Tibial artery (tissue), 4 donors: ENCODE results near the gene DDX56.
A peak's percentile ranks its signal among the peaks of the same experiment; 100 is the strongest.
"Not testable (repeated sequence)": the region's sequence is repeated elsewhere in the genome, so short reads cannot be mapped to it uniquely, and the experiment has no call there.

Experiments
- DNase-seq, 2 donors: peaks; one replicate each; pipeline ENCODE4 v3.0.0-alpha.2; 2019
- H3K27ac ChIP-seq, 2 donors: fragments of 200-600 bp; sonication (generic) in 1 of 2; 1 replicate in 1 of 2; 2 replicates in 1 of 2; pipeline ENCODE4 v1.5.1; 2018 to 2019; ENCODE audit warnings: mild to moderate bottlenecking in 1 of 2
- H3K27me3 ChIP-seq, 2 donors: fragments of 200-600 bp; sonication (generic) in 1 of 2; one replicate each; pipeline versions ENCODE4 v1.5.1 to v1.6.0; 2016 to 2019
- H3K36me3 ChIP-seq, 3 donors: fragments of 200-600 bp; sonication (generic) in 2 of 3; one replicate each; pipeline ENCODE4 v1.5.1; 2016 to 2019; ENCODE audit warnings: mild to moderate bottlenecking in 2 of 3
- H3K4me1 ChIP-seq, 4 donors: fragments of 200-600 bp; sonication (generic) in 2 of 4; 1 replicate in 3 of 4; 2 replicates in 1 of 4; pipeline ENCODE4 v1.5.1; 2016 to 2019
- H3K4me3 ChIP-seq, 2 donors: fragments of 200-600 bp; sonication (generic) in 1 of 2; 1 replicate in 1 of 2; 2 replicates in 1 of 2; pipeline ENCODE4 v1.5.1; 2018 to 2019; ENCODE audit warnings: mild to moderate bottlenecking in 2 of 2
- H3K9me3 ChIP-seq, 3 donors: fragments of 200-600 bp; sonication (generic) in 1 of 3; one replicate each; pipeline ENCODE4 v1.5.1; 2016 to 2019
- intact Hi-C: fragments of 100-400 bp; cut with DNase I; formaldehyde crosslinking; loops from one replicate; pipeline ENCODE4 v1.15.0; 2023; ENCODE audit warnings: low total_unique reads
- TF ChIP-seq, protein P1 (sequence below), 2 experiments: fragments of 200-600 bp in 1 of 2; fragments of 450-650 bp in 1 of 2; IDR thresholded peaks; one replicate each; pipeline ENCODE4 v1.5.1; 2017 to 2019; ENCODE audit warnings: antibody characterized with exemption in 2 of 2, mild to moderate bottlenecking in 1 of 2, moderate library complexity in 1 of 2

The DDX56 gene

DNA sequence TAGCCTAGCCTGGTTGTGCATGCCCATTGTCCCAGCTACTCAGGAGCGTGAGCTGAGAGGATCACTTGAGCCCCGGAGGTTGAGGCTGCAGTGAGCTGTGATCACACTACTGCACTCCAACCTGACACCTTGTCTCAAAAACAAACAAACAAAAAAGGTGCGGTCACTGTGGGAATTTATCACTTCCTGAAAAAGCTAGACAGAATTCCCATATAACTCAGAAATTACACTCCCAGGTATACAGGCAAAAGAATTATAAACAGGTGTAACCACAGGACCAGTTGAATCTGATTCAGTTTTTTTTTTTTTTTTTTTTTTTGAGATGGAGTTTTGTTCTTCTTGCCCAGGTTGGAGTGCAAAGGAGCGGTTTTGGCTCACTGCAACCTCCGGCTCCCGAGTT is 29.5 kb upstream of the DDX56 start:
- TF ChIP-seq, protein P1, sequence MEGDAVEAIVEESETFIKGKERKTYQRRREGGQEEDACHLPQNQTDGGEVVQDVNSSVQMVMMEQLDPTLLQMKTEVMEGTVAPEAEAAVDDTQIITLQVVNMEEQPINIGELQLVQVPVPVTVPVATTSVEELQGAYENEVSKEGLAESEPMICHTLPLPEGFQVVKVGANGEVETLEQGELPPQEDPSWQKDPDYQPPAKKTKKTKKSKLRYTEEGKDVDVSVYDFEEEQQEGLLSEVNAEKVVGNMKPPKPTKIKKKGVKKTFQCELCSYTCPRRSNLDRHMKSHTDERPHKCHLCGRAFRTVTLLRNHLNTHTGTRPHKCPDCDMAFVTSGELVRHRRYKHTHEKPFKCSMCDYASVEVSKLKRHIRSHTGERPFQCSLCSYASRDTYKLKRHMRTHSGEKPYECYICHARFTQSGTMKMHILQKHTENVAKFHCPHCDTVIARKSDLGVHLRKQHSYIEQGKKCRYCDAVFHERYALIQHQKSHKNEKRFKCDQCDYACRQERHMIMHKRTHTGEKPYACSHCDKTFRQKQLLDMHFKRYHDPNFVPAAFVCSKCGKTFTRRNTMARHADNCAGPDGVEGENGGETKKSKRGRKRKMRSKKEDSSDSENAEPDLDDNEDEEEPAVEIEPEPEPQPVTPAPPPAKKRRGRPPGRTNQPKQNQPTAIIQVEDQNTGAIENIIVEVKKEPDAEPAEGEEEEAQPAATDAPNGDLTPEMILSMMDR (IDR thresholded peaks at IDR 0.05), result no peak
- no peak for DNase-seq
- intact Hi-C loops, result loop anchor here (10.0 kb wide), 2 partner anchors 382 to 512 kb away; partner anchors contain the start of gene TBRG4

DNA sequence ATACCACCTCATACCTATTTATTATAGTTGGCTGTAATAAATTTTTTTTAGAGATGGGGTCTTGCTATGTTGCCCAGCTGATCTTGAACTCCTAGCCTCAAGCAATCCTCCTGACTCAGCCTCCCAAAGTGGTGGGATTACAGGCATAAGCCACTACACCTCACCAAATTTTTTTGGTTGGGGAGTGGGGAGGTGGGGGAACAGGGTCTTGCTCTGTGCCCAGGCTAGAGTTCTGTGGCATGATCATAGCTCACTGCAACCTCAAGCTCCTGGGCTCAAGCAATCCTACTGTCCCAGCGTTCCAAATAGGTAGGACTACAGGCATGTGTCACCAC is 28.8 kb upstream of the DDX56 start:
- no peak for DNase-seq
- intact Hi-C loops, result loop anchor here (10.0 kb wide), 2 partner anchors 382 to 512 kb away; partner anchors contain the start of gene TBRG4
- Histone ChIP-seq H3K27ac (no peak overlapping the region), H3K4me3 (no peak overlapping the region), H3K27me3 (no peaks in the 10 kb centered on the region), H3K4me1 (peaks cover 0 to 13% (median 7%) of the 10 kb centered on the region in 4 donors), H3K36me3 (no peaks in the 10 kb centered on the region), H3K9me3 (no peaks in the 10 kb centered on the region)
- TF ChIP-seq, protein P1 (IDR thresholded peaks at IDR 0.05), result no peak

More for the DNA sequence above, 29.5 kb upstream of the DDX56 start:
- no peaks in the 10 kb centered on the region for H3K36me3 ChIP-seq
- H3K4me3 ChIP-seq, result no peak overlapping the region
- no peaks in the 10 kb centered on the region for H3K27me3 ChIP-seq
- H3K4me1 ChIP-seq, result peaks cover 0 to 17% (median 12%) of the 10 kb centered on the region in 4 donors
- no peaks in the 10 kb centered on the region for H3K9me3 ChIP-seq
- H3K27ac ChIP-seq, result no peak overlapping the region

DNA sequence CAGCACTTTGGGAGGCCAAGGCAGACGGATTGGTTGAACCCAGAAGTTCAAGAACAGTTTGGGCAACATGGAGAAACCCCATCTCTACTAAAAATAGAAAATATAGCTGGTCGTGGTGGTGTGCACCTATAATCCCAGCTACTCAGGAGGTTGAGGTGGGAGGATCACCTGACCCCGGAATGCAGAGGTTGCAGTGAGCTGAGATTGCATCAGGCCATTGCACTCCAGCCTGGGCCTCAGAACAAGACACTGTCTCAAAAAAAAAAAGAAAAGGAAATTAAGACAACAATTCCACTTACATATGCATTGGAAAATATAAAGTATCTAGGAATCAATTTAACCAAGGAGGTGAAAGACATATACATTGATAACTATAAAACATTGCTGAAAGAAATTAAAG is 25.5 kb upstream of the DDX56 start:
- Histone ChIP-seq H3K36me3 (no peaks in the 10 kb centered on the region), H3K4me3 (no peak overlapping the region), H3K27ac (no peak overlapping the region), H3K9me3 (no peaks in the 10 kb centered on the region), H3K27me3 (no peaks in the 10 kb centered on the region), H3K4me1 (no peaks in the 10 kb centered on the region)
- intact Hi-C loops, result no loop called here
- TF ChIP-seq, protein P1 (IDR thresholded peaks at IDR 0.05), result no peak
- DNase-seq, result no peak

DNA sequence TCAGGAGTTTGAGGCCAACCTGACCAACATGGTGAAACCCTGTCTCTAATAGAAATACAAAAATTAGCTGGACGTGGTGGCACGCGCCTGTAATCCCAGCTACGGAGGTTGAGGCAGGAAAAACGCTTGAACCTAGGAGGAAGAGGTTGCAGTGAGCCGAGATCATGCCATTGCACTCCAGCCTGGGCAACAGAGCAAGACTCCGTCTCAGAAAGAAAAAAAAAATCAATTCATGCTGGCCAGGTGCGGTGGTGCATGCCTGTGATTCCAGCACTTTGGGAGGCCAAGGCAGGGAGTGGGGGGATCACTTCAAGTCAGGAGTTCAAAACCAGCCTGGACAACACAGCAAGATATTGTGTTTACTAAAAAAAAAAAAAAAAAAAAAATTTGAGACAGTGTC is 23.5 kb upstream of the DDX56 start:
- H3K36me3 ChIP-seq, H3K4me1 ChIP-seq, H3K27me3 ChIP-seq, H3K27ac ChIP-seq, H3K9me3 ChIP-seq, intact Hi-C loops, H3K4me3 ChIP-seq, DNase-seq: not testable (repeated sequence)

DNA sequence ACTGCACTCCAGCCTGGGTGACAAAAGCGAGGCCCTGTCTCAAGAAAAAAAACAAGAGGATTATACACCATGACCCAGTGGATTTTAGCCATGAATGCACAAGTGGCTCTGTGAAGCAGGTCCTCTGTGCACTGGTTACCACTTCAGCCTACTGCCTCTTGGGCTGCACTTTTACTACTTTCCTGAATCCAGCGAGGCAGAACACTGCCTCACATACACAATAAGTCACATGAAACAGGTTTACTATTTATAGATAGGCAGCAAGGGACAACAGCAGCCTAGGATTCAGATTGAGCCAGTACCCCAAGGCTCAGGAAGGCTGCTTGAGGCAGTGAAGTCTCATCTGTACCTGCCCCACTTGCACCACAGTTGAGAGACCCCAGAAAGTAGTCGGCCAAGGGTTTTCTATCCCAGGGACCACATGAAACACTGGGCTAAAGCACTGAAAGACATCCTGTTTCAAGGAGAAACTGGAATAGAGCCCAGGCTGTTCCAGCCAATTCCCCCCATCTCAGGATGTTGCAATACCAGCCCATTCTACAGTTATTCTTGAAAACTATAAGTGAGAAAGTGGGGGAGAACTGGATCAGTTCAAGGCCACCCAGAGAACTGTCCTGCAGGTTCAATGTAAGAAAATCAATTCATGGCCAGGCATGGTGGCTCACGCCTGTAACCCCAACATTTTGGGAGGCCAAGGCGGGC is 22.4 kb upstream of the DDX56 start:
- H3K9me3 ChIP-seq, result no peaks in the 10 kb centered on the region
- H3K4me1 ChIP-seq, result no peaks in the 10 kb centered on the region
- H3K27ac ChIP-seq, result no peak overlapping the region
- H3K4me3 ChIP-seq, result no peak overlapping the region
- TF ChIP-seq, protein P1 (IDR thresholded peaks at IDR 0.05), result no peak
- H3K27me3 ChIP-seq, result no peaks in the 10 kb centered on the region
- intact Hi-C loops, result no loop called here
- H3K36me3 ChIP-seq, result no peaks in the 10 kb centered on the region
- no peak for DNase-seq

DNA sequence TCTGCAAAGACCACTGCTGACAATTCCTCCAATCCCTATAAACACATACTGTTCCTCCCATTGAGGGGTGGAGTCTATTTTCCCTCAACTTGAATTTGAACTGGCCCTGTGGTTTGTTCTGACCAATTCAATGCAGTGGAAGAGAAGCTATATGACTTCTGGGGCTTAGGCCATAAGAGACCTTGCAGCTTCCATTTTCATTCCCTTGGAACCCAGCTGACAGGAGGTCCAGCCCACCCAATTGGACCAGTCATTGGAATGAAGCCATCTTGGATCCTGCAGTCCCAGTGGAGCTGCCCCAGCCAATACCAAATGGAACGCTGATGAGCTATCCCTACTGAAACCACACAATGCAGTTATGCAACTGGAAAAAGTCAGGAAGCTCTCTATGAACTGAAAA is 17.2 kb upstream of the DDX56 start:
- peak in 1 of 2 donors; percentile 16 for DNase-seq
- Histone ChIP-seq H3K9me3 (no peaks in the 10 kb centered on the region), H3K4me3 (no peak overlapping the region), H3K36me3 (no peaks in the 10 kb centered on the region), H3K27ac (no peak overlapping the region), H3K4me1 (no peaks in the 10 kb centered on the region), H3K27me3 (no peaks in the 10 kb centered on the region)
- TF ChIP-seq, protein P1 (IDR thresholded peaks at IDR 0.05), result no peak
- intact Hi-C loops, result no loop called here
